ENCODE measurements around the gene OSBPL2.

GRCh38 chr20:62208061-62208794 lies 30.1 kb upstream of the OSBPL2 start:
- TF ChIP-seq NFE2L1 (CRISPR knock-in tag; IDR thresholded peaks at IDR 0.05) (no peak), IRF1 (CRISPR knock-in tag; IDR thresholded peaks at IDR 0.05) (no peak)

Measured in WTC11 (cell line).